ENCODE measurements around the gene ADH4.
"Not testable (repeated sequence)": the region's sequence is repeated elsewhere in the genome, so short reads cannot be mapped to it uniquely, and the experiment has no call there.

ADH4 gene
- 0 to 0.13 (median 0) reads per million in 18 experiments for total RNA-seq

DNA sequence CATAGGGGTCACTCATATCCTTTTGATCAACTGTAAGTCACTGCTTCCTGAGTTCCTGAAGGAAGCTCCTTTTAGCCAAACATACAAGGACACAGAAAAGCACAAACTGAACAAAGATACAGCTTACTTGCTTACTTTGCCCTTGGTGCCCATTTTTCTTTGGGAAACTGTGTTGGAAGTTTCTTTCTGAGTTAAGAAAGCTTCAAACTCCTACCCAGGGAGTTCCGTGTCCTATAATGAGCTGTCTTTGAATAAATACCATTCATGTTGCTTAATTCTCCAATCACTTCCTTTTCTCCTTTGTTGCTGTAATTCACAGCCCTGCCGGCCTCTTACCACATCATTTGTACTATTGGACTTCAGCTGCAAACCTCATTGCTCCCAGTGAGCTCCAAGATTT, at the start of gene ADH4:
Gene ADH4, minus strand, starts transcription at position 228 of the 400 bp plus-strand sequence. Its CDS starts 75 bp downstream, at position 153.
- DNase-seq = no peak

- DNase-seq = no peak
Measured at GRCh38 chr4:99190336-99190735, 46.2 kb upstream of the ADH4 start.

- DNase-seq = not testable (repeated sequence)
Measured at GRCh38 chr4:99189900-99190299, 45.8 kb upstream of the ADH4 start.

DNA sequence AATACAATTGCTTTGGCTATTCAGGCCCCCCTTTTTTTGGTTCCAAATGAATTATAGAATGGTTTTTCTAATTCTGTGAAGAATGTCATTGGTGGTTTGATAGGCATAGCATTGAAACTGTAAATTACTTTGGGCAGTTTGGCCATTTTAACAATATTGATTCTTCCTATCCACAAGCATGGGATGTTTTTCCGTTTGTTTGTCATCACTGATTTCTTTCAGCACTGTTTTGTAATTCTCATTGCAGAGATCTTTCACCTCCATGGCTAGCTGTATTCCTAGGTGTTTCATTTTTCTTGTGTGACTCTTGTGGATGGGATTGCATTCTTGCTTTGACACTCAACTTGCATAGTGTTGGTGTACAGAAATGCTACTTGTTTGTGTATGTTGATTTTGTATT, 41.9 kb upstream of the ADH4 start:
- DNase-seq = no peak

- DNase-seq = no peak
Measured at GRCh38 chr4:99185581-99185980, 41.5 kb upstream of the ADH4 start.

- DNase-seq = no peak
Measured at GRCh38 chr4:99180382-99181070, 36.4 kb upstream of the ADH4 start.

GRCh38 chr4:99179626-99180025, 35.5 kb upstream of the ADH4 start:
- DNase-seq = no peak

- DNase-seq = no peak
Measured at GRCh38 chr4:99179178-99179577, 35.1 kb upstream of the ADH4 start.

DNA sequence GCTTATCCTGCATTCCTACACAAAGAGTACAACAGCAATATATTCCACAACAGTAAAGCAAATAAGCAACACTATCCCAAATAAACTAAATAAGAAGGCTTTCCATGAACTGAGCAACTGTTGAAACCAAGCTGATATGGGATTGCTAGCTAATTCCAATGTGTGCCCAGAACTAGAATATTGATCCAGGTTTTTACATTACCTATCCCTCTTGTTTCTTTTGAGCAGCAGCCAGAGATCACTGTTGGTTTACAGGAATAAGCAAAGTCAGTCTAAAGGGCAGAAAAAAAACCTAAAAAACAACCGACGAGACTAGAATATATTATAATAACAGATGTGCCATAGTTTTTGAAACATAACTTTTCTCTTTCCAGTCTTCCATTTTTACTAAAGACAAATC, 22.4 kb upstream of the ADH4 start:
- no peak for DNase-seq

GRCh38 chr4:99165978-99166377, 21.9 kb upstream of the ADH4 start:
- DNase-seq = no peak

DNA sequence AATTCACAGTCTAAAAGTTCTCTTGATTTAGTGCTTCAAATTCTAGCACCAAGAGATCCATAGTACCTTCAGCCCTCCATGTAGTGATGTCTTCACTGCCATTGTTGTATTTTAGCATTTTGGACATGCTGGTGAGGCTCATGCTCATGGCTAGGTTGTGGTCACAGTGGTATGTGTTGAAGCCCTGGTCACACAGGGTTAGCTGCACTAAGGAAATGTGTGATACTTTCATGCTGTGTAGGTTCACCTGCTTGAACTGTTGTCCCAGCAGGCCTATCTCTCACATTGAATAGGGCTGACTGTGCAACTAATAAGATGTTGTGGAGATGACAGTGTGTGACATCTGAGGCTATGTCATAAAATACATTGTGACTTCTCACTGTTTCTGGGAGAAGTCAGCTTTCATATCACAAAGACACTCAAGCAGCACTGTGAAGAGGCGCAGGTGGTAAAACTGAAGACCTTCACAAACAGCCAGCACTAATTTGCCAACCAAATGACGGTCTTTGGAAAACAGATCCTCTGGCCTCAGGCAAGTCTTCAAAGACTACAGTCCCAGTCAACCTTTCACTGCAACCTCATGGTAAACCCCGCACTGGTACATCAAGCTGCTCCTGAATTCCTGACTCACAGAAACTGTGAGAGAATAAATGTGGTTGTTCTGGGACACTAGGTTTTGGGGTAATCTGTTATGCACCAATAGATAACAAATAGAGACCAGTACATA, 17.4 kb upstream of the ADH4 start:
- DNase-seq = no peak

GRCh38 chr4:99159699-99160098, 15.6 kb upstream of the ADH4 start:
- DNase-seq = no peak

- no peak for DNase-seq
Measured at GRCh38 chr4:99157478-99157935, 13.4 kb upstream of the ADH4 start.

DNA sequence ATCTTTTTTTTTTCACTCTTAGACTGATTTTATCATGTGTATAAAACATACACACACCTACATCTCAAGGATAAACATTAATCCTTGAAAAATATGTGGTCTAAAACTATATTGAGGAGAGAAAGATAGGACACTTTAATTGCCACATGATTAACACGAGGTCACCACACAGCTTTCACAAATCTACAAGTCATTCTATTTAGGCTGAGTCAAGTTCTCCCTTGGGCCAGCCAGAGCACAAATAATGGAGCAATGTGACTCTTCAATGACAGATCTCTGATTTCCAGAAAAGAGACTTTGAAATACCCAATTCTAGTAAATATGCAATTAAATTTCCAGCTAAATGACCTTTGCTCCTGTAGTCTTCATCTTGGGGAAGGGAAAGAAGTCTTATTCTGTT, 12.9 kb upstream of the ADH4 start:
- DNase-seq = no peak

DNA sequence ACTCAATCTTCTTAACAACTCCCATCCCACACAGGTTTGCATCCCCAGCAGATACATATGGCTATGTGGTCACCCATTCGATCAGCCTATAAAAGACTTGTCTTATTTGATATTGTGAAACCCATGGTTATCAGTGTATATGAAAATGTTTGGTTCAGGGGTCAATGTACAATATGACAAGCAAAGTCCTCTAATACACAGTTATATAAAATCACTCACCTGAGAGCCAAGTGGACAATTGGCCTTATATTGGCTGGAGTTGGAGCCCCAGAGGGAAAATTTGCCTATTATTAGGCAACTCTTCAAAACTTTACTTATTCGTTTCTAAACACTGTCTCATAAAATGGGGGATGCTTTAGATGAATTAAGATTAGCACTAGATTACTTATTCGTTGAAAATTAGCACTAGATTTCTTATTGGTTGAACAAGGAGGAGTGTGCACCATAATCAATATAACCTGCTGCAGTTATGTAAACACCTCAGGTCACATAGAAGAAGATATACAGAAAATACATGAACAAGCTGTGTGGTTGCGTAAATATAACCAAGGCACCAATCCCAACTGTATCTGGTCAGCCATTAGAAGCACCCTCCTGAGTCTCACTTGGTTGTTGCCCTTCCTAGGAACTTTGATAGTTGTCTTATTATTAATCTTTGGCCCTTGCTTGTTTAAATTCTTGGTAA, 10.7 kb upstream of the ADH4 start:
- DNase-seq = no peak

- no peak for DNase-seq
Measured at GRCh38 chr4:99151995-99152394, 7.9 kb upstream of the ADH4 start.

- no peak for DNase-seq
Measured at GRCh38 chr4:99151452-99151851, 7.4 kb upstream of the ADH4 start.

- DNase-seq = no peak
Measured at GRCh38 chr4:99149426-99150019, 5.4 kb upstream of the ADH4 start.

DNA sequence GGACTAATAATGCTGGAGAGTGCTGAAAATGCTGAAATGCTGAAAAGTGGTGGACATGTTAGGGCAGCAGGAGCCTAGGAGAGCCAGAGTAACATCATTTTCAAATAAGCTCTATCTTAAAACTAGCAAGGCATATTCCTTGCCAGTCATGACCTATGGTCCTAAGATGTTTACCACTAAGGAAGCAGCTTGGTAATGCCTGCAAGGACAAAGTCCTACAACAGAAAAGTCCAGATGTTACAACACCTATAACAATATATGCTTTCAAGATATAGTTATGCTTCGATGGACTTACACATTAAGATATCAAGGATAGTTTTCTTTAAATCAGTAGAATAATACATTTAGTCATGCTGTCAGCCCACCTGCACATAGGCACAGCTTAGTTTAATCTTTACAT, 4.5 kb upstream of the ADH4 start:
- no peak for DNase-seq

GRCh38 chr4:99144587-99144986, 490 bp upstream of the ADH4 start:
- no peak for DNase-seq

GRCh38 chr4:99136329-99136728, 7.8 kb downstream of the ADH4 start:
- no peak for DNase-seq

DNA sequence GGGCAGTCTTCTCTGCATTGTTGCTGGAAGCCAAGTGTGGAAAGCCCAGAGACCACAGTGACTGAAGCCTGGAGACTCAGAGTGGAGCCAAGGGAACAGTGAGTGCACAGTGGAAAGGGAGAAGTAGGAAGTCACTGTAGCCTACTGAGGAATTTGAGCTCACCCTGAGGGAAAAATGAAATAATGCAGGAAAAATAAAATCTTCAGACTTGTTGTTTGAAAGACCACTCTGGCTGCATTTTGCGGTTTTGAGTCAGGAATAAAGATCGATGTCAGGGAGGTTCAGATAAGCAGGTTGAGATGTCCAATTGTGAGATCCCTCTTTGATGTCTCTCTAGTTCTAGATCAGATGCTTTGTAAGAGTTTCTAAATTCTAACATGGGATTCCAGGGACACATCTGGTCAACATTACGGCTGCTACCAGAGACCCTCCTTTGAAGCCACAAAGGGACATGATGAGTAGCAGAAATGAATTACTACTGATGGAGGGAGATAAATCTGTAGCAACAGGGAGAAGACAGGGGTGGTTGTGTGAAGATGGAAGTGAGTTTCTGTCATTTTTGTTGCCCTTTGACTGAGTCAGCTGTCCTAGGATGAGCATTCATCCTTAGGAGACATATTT, 8.4 kb downstream of the ADH4 start:
- no peak for DNase-seq

GRCh38 chr4:99134586-99134985, 9.5 kb downstream of the ADH4 start:
- no peak for DNase-seq
